Pulmonary artery endothelial cell (primary cell): Measurements from ENCODE around the gene ZNF273. TPM values are rescaled to one million over a fixed set of nuclear protein-coding genes. Genes with fewer than 3 reads are reported as not detected.

ENCODE experiments used
- DNase-seq: peaks from one replicate; pipeline ENCODE4 v3.0.0-alpha.2; 2011; ENCODE audit warnings: low read depth, low spot score
- total RNA-seq: library from RNA; depleted of rRNA; stranded (reverse); fragments of >200 nt; gene quantifications from 2 replicates; pipeline ENCODE4 v1.2.3, GENCODE V29; 2014

Gene ZNF273
- total RNA-seq, 1 donor from 2014 or later: 3.3 TPM

- DNase-seq: no peak
Observed at GRCh38 chr7:64876792-64877713, 26.0 kb upstream of the ZNF273 start.

- DNase-seq: no peak
Observed at GRCh38 chr7:64877714-64878610, 25.1 kb upstream of the ZNF273 start.

- peak; percentile 57 for DNase-seq
Observed at GRCh38 chr7:64878684-64879083, 24.4 kb upstream of the ZNF273 start.

- DNase-seq: no peak
Observed at GRCh38 chr7:64879086-64879730, 23.9 kb upstream of the ZNF273 start.

GRCh38 chr7:64879800-64880199, 23.3 kb upstream of the ZNF273 start:
- no peak for DNase-seq

- DNase-seq: no peak
Observed at GRCh38 chr7:64880322-64881297, 22.5 kb upstream of the ZNF273 start.

- DNase-seq: no peak
Observed at GRCh38 chr7:64881461-64882287, 21.4 kb upstream of the ZNF273 start.

GRCh38 chr7:64882341-64883112, 20.5 kb upstream of the ZNF273 start:
- no peak for DNase-seq

- DNase-seq: no peak
Observed at GRCh38 chr7:64883113-64883905, 19.8 kb upstream of the ZNF273 start.

GRCh38 chr7:64884085-64884912, 18.8 kb upstream of the ZNF273 start:
- DNase-seq: no peak

GRCh38 chr7:64884913-64885370, 18.1 kb upstream of the ZNF273 start:
- no peak for DNase-seq

- no peak for DNase-seq
Observed at GRCh38 chr7:64885520-64886240, 17.4 kb upstream of the ZNF273 start.

- no peak for DNase-seq
Observed at GRCh38 chr7:64886956-64887545, 16.0 kb upstream of the ZNF273 start.

GRCh38 chr7:64887756-64888508, 15.1 kb upstream of the ZNF273 start:
- DNase-seq: no peak

- DNase-seq: no peak
Observed at GRCh38 chr7:64888561-64888900, 14.5 kb upstream of the ZNF273 start.
